Ovary (tissue), 9 donors: ENCODE results near the gene NGRN. TPM values are rescaled to one million over a fixed set of nuclear protein-coding genes. Genes with fewer than 3 reads are reported as not detected.

Experiments
- DNase-seq, 5 donors: peaks; one replicate each; pipeline ENCODE4 v3.0.0-alpha.2; 2019 to 2020
- H3K27ac ChIP-seq, 2 donors: fragments of 200-600 bp; one replicate each; pipeline versions ENCODE4 v1.5.1 to v1.8.0; 2019 to 2022
- H3K27me3 ChIP-seq: fragments of 200-600 bp; one replicate; pipeline ENCODE4 v1.8.0; 2022
- H3K36me3 ChIP-seq: fragments of 200-600 bp; sonication (generic); one replicate; pipeline ENCODE4 v1.5.1; 2019
- H3K4me1 ChIP-seq: one replicate; pipeline ENCODE4 v1.8.1; 2013; ENCODE audit warnings: mild to moderate bottlenecking, moderate library complexity; ENCODE audit not compliant: insufficient read depth
- H3K4me3 ChIP-seq: fragments of 200-600 bp; sonication (generic); one replicate; pipeline ENCODE4 v1.5.1; 2017
- H3K9me3 ChIP-seq, 2 donors: fragments of 200-600 bp in 1 of 2; sonication (generic) in 1 of 2; one replicate each; pipeline versions ENCODE4 v1.5.1 to v1.8.1; 2013 to 2019; ENCODE audit warnings: mild to moderate bottlenecking in 1 of 2, moderate library complexity in 1 of 2
- EP300 ChIP-seq: sonication (generic); formaldehyde crosslinking; IDR thresholded peaks from one replicate; pipeline ENCODE4 v1.6.1; 2017; ENCODE audit warnings: antibody characterized with exemption
- POLR2A ChIP-seq: fragments of 450-650 bp; IDR thresholded peaks from one replicate; pipeline ENCODE4 v1.6.1; 2017; ENCODE audit warnings: antibody characterized with exemption, mild to moderate bottlenecking, moderate library complexity
- WGBS, 3 donors: extraction: QIAGEN DNeasy Blood & Tissue Kit in 1 of 3; methylation state at CpG; one replicate each; pipeline versions ENCODE4 v1.1.5 to v1.1.7; 2013 to 2017; 5-methylcytosine and 5-hydroxymethylcytosine counted together
- intact Hi-C, 4 donors: fragments of 100-400 bp; cut with DNase I; formaldehyde crosslinking; loops; one replicate each; pipeline versions ENCODE4 v1.11.0 to v1.15.1; 2022 to 2023
- polyA plus RNA-seq, 2 donors: library from polyadenylated mRNA; stranded (reverse); fragments of 200-250 nt in 1 of 2; fragments of 350-450 nt in 1 of 2; fragmentation: Illumina TruSeq in 1 of 2; extraction: RNeasy Lipid Tissue Mini Kit (QIAGEN cat#74804) in 1 of 2; gene quantifications; one replicate each; pipeline ENCODE4 v1.2.3, GENCODE V29; 2013 to 2014
- total RNA-seq, 7 donors: library from RNA; depleted of rRNA in 2 of 7; stranded (reverse); fragments of >200 nt in 2 of 7; fragmentation: NEBNext Ultra II Directional in 3 of 7; extraction: Animal tissue kit (Norgen Biotek cat#: 25700) in 3 of 7; gene quantifications; one replicate each; pipeline versions ENCODE4 v1.1.0 to v1.2.4, GENCODE V29; 2016 to 2023
- TF ChIP-seq, protein P1 (sequence below), 3 donors: fragments of 450-650 bp in 2 of 3; fragments of 200-600 bp in 1 of 3; IDR thresholded peaks; one replicate each; pipeline versions ENCODE4 v1.5.1 to v1.8.0; 2016 to 2022; ENCODE audit warnings: antibody characterized with exemption in 3 of 3, mild to moderate bottlenecking in 1 of 3
- donor health status: DM: no; HTN: no; CAD: no; lungs with moderate emphysema.
- donor health status: DM: no; HTN: no; CAD: no.
- donor health status: Bipolar disorder and iron deficiency.
- donor health status: DM: yes; HTN: yes; CAD: no.
- donor health status: DM: no; HTN: no; CAD: no.
- donor health status: DM: yes; HTN: yes; CAD: no.

Gene NGRN
- total and polyA plus RNA-seq, 9 donors, result 52.8 to 112 (median 86.0) TPM

- WGBS, 3 donors, result 68 to 79% (median 74%) methylated on average over 3 of the region's 3 CpGs
- H3K9me3 ChIP-seq, result no peaks in the 10 kb centered on the region
- DNase-seq, result no peak
- no peaks in the 10 kb centered on the region for H3K27me3 ChIP-seq
- no peaks in the 10 kb centered on the region for H3K36me3 ChIP-seq
- H3K4me1 ChIP-seq, result no peaks in the 10 kb centered on the region
- intact Hi-C loops, result no loop called here
- TF ChIP-seq EP300 (no peak), POLR2A (no peak)
- TF ChIP-seq, protein P1, sequence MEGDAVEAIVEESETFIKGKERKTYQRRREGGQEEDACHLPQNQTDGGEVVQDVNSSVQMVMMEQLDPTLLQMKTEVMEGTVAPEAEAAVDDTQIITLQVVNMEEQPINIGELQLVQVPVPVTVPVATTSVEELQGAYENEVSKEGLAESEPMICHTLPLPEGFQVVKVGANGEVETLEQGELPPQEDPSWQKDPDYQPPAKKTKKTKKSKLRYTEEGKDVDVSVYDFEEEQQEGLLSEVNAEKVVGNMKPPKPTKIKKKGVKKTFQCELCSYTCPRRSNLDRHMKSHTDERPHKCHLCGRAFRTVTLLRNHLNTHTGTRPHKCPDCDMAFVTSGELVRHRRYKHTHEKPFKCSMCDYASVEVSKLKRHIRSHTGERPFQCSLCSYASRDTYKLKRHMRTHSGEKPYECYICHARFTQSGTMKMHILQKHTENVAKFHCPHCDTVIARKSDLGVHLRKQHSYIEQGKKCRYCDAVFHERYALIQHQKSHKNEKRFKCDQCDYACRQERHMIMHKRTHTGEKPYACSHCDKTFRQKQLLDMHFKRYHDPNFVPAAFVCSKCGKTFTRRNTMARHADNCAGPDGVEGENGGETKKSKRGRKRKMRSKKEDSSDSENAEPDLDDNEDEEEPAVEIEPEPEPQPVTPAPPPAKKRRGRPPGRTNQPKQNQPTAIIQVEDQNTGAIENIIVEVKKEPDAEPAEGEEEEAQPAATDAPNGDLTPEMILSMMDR (IDR thresholded peaks at IDR 0.05), result no peak
- H3K4me3 ChIP-seq, result no peak overlapping the region
- H3K27ac ChIP-seq, result peak overlapping the region in 1 of 2 donors; percentile 27
Observed at GRCh38 chr15:90305932-90306331, 40.5 kb downstream of the NGRN start.

GRCh38 chr15:90306560-90306959 is 41.1 kb downstream of the NGRN start:
- no peak overlapping the region for H3K4me3 ChIP-seq
- intact Hi-C loops, result no loop called here
- TF ChIP-seq POLR2A, result no peak
- no peak for TF ChIP-seq EP300
- TF ChIP-seq, protein P1 (IDR thresholded peaks at IDR 0.05), result no peak
- H3K36me3 ChIP-seq, result no peaks in the 10 kb centered on the region
- H3K4me1 ChIP-seq, result no peaks in the 10 kb centered on the region
- 24 to 27% (median 25%) methylated on average over 6 of the region's 6 CpGs for WGBS, 3 donors
- H3K27ac ChIP-seq, result peak overlapping the region in 1 of 2 donors; percentile 27
- H3K27me3 ChIP-seq, result no peaks in the 10 kb centered on the region
- no peaks in the 10 kb centered on the region for H3K9me3 ChIP-seq
- DNase-seq, result no peak

DNA sequence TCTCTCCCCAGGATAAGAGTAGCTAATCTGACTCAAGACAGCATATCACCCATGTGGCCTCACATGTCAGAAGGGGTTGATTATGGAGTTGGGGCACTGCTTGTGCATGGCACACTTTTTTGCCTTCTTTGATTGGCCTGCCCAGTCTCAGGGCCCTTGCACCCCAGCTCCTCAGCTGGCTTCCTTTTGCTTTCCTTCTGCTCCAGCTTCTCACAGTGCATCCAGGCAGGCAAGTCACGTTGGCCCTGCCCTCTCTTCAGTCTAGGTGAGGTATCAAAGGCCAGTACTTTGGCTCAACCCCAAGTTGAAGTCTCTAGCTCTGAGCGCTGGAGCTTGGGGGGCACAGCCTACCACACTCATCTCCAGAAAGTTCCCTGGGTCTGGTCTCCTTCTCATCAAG is 42.2 kb downstream of the NGRN start:
- H3K4me1 ChIP-seq, result no peaks in the 10 kb centered on the region
- no peak overlapping the region for H3K27ac ChIP-seq
- H3K9me3 ChIP-seq, result no peaks in the 10 kb centered on the region
- no peak for DNase-seq
- H3K27me3 ChIP-seq, result no peaks in the 10 kb centered on the region
- WGBS, 3 donors, result 89 to 94% (median 92%) methylated on average over 2 of the region's 2 CpGs
- intact Hi-C loops, result no loop called here
- no peak overlapping the region for H3K4me3 ChIP-seq
- TF ChIP-seq EP300 (no peak), POLR2A (no peak)
- TF ChIP-seq, protein P1 (IDR thresholded peaks at IDR 0.05), result no peak
- H3K36me3 ChIP-seq, result no peaks in the 10 kb centered on the region

DNA sequence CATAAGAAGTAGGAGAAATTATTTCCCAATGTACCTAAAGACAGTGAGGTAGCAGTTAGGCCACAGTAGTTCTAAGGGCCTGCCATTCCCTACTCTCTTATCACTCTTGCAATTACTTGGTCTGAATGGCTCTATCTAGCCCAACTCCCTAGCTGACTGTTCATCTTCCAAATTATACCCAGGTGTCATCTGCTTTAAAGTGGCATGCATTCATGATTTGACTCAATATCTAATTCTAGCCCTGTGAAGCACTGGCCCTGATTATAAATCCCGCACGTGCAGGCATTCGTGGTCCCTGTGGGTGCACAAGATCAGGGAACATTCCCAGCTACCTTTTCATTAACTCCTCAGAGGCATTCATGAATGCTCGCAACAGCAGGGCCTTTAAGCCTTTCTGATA is 43.5 kb downstream of the NGRN start:
- TF ChIP-seq EP300 (no peak), POLR2A (no peak)
- TF ChIP-seq, protein P1 (IDR thresholded peaks at IDR 0.05), result no peak
- no peaks in the 10 kb centered on the region for H3K27me3 ChIP-seq
- intact Hi-C loops, result no loop called here
- no peak overlapping the region for H3K27ac ChIP-seq
- no peaks in the 10 kb centered on the region for H3K36me3 ChIP-seq
- no peaks in the 10 kb centered on the region for H3K9me3 ChIP-seq
- DNase-seq, result no peak
- H3K4me1 ChIP-seq, result no peaks in the 10 kb centered on the region
- no peak overlapping the region for H3K4me3 ChIP-seq
- WGBS, 3 donors, result 88% methylated on average over 4 of the region's 4 CpGs
